ENCODE measurements around the gene LSAMP. TPM values are rescaled to one million over a fixed set of nuclear protein-coding genes. Genes with fewer than 3 reads are reported as not detected.

The LSAMP gene
- total and polyA plus RNA-seq, 2 donors (not counting 3 experiments of a cell fraction or from before 2014, with no cell fraction given): not detected

- no peaks in the 10 kb centered on the region for H3K27me3 ChIP-seq (ENCODE audit: control insufficient read depth in 2 of 2, insufficient read depth in 2 of 2, low read length in 2 of 2)
- ChIA-PET CTCF (no interaction called here), POLR2A (no interaction called here)
- no peak overlapping the region for H2AFZ ChIP-seq (ENCODE audit: low read depth, low read length)
- DNase-seq (ENCODE audit: low read depth, low spot score): no peak
- H3K36me3 ChIP-seq (ENCODE audit: control insufficient read depth in 2 of 2, extremely low read depth in 1 of 2, insufficient read depth in 2 of 2, low read length in 2 of 2): no peaks in the 10 kb centered on the region
- H3K4me1 ChIP-seq (ENCODE audit: control insufficient read depth, extremely low read depth, insufficient read depth, low read length): no peaks in the 10 kb centered on the region
- no peak overlapping the region for H3K9ac ChIP-seq (replicated peaks; ENCODE audit: extremely low read depth, insufficient read depth, low read length)
- no peaks in the 10 kb centered on the region for H3K9me3 ChIP-seq (replicated peaks; ENCODE audit: control insufficient read depth, insufficient read depth, low read length)
- no peak overlapping the region for H3K27ac ChIP-seq (ENCODE audit: insufficient read depth, low read depth, low read length)
- intact Hi-C loops (cut with micrococcal nuclease): no loop called here
- FAIRE-seq: no peak
- no peaks in the 10 kb centered on the region for H3K79me2 ChIP-seq (ENCODE audit: control insufficient read depth, insufficient read depth, low read length)
- H3K4me3 ChIP-seq (replicated peaks in 1 of 3; ENCODE audit: insufficient read depth in 1 of 3, low read depth in 1 of 3, low read length in 3 of 3): no peak overlapping the region
- no peak overlapping the region for H3K4me2 ChIP-seq (ENCODE audit: insufficient read depth, low read length)
- TF ChIP-seq MAX (IDR thresholded peaks at IDR 0.05; ENCODE audit: insufficient read depth, insufficient read length): no peak
- no peak for TF ChIP-seq CTCF (IDR thresholded peaks at IDR 0.05; ENCODE audit: extremely low read depth in 1 of 2, insufficient read depth in 1 of 2, low read depth in 1 of 2, low read length in 2 of 2)
- no peak for TF ChIP-seq EZH2 (IDR thresholded peaks at IDR 0.05; ENCODE audit: borderline replicate concordance, low read depth, low read length, severe bottlenecking)
- TF ChIP-seq FOS (IDR thresholded peaks at IDR 0.05; ENCODE audit: borderline replicate concordance, insufficient read depth, low read length): no peak
- no peak for TF ChIP-seq GATA2 (IDR thresholded peaks at IDR 0.05; ENCODE audit: insufficient read depth, insufficient read length, low read depth, low read length)
- TF ChIP-seq POLR2A (IDR thresholded peaks at IDR 0.05; ENCODE audit: low read depth, low read length): no peak
- no peak for TF ChIP-seq POLR2AphosphoS5 (IDR thresholded peaks at IDR 0.05; ENCODE audit: insufficient read depth, low read depth, low read length)
- TF ChIP-seq JUN (IDR thresholded peaks at IDR 0.05; ENCODE audit: borderline replicate concordance, insufficient read depth, insufficient read length, low read depth): no peak
- TF ChIP-seq MYC (IDR thresholded peaks at IDR 0.05; ENCODE audit: low read depth, low read length): no peak
- no peaks in the 10 kb centered on the region for H3K9me1 ChIP-seq (replicated peaks; ENCODE audit: control insufficient read depth, extremely low read depth, insufficient read depth, low read length)
- dilution Hi-C loops (cut with MboI; ENCODE audit: extremely low pct_ligation_motif_present, low sequenced_read_pairs): no loop called here
- H4K20me1 ChIP-seq (replicated peaks; ENCODE audit: control insufficient read depth, extremely low read depth, insufficient read depth, low read length): no peaks in the 10 kb centered on the region
- no TSS peak for BruUV-seq (replicated peaks)
Observed at GRCh38 chr3:115928376-115928775, 516.9 kb downstream of the LSAMP start.
